ENCODE measurements around the gene NEK4.
"Not testable (repeated sequence)": the region's sequence is repeated elsewhere in the genome, so short reads cannot be mapped to it uniquely, and the experiment has no call there.

Gene NEK4

GRCh38 chr3:52696830-52697631 lies 73.7 kb downstream of the NEK4 start:
- DNase-seq (ENCODE audit: low spot score), result no peak

DNA sequence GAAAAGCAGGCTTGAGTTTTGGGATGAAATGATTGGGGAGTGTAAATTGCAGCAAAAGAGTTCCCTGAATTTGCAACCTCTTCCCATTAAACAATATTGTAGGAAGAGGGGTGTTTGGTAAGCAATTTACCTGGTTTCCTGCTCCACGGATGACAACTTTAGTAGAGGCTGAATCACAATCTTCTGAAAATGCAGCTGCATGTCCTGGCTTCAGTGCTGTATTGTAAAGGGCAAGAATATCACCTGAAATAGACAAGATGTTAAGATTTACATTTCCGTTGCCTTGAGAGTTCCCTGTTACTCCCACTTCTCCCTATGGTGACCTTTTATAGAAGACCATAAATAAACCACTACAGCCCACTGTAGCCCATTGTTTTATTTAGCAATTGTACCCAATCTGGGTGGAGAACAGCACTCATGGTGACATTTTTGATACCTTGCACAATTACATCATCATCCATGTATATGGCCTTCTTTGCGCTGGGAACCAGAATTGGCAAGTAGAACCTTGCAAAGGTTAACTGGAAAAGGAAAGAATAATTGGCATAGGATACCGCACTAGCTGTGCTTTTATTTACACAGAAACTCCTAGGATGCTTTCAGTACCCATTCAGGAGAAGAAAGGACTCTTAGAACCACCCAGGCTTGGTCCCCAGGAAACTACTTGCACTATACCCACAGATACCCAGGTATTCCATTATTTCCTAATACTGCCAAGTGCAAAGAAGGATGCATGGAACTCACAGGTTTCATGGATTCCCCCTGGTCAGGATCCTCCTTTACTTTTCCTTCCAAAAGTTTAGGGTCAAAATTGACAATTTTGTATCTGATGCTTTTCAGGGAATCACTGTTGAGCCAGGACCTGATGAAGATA lies 74.7 kb downstream of the NEK4 start:
- DNase-seq (ENCODE audit: low spot score), result no peak

- no peak for DNase-seq (ENCODE audit: low spot score)
Measured at GRCh38 chr3:52694528-52695189, 76.1 kb downstream of the NEK4 start.

GRCh38 chr3:52693071-52693470 lies 77.7 kb downstream of the NEK4 start:
- DNase-seq (ENCODE audit: low spot score), result no peak

DNA sequence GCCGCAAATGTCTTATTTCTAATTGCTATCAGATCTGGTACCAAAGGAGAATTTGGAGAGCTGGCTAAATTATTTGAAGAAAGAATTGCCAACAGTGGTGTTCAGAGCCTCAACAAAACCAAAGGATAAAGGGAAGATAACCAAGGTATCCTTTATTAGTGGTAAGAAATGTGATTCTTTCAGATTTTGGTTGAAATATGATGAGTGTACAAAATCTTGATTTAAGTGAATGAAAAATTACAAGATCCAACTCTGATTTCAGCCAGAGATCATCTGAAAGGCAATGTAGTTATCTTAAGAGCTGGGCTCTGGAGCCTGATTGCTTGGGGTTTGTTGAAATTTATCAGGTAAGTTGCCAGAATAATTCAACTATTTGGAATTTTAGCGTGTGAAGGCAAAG lies 80.2 kb downstream of the NEK4 start:
- no peak for DNase-seq (ENCODE audit: low spot score)

- DNase-seq (ENCODE audit: low spot score), result no peak
Measured at GRCh38 chr3:52689151-52689550, 81.6 kb downstream of the NEK4 start.

- DNase-seq (ENCODE audit: low spot score), result no peak
Measured at GRCh38 chr3:52688266-52688665, 82.5 kb downstream of the NEK4 start.

DNA sequence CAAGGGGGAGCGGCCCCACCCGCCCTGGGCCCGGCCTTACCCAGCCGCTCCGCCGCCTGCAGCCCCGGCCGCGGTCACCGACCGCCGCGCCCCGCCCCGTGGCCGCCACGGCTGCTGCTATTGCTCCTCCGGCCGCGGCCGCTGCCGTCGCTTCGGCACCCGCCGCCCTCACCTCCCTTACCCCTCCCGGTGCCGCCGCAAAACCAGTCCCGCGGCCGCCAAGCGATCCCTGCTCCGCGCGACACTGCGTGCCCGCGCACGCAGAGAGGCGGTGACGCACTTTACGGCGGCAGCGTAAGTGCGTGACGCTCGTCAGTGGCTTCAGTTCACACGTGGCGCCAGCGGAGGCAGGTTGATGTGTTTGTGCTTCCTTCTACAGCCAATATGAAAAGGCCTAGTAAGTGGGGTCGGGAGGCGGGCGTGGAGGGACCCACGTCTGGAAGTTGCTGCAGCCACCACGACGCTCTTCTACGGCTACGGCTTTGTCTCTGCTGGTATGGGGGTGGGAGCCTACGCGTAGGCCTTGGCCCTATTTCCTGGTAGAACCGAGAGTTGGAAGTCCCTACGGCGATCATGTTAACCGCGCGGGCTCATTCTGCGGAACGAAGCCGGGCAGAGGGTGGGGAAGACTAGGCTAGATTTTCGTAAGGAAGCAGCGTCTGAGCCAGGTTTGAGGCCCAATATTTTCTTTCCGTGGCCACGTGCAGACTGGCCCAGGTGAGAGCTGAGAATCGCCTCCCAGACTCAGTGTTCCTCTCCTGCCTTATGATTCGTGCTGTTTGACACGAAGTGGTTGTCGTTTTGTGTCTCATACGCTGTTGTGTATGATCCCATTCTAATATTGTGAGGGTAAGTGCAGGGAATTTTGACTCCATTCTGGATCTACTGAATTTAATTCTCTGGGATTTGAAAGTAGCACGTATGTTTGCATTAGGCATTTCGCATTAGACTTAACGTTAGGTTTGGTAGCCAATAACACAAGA lies 84.7 kb downstream of the NEK4 start, which contains the start of the genes GNL3 and PBRM1:
TSS of gene GNL3 (plus strand) at position 324 of the 983 bp plus-strand sequence. CDS start at position 385, 61 bp downstream.
TSS of gene PBRM1 (minus strand) at position 205 of the 983 bp plus-strand sequence.
- DNase-seq (ENCODE audit: low spot score), result peak; percentile 94

DNA sequence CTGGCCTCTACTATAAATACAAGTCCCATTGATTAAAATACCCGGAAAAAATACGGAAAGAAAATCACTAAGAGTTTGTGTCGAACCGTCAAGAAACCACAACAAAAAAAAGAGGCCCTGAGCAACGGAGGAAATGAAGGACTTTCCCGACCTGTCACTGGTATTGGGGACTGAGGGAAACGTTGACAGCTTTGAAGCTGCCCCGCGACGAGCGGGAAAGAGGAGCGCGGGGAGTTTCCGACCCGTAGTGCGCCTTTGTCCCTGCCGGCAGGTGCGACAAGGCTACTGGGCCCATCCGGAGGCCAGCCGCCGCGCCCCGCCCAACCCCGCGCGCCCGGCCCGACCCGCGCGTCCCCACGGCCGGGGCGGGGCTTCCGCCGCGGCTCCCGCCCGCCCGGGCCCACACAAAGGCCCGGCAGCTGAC lies 85.4 kb downstream of the NEK4 start:
- peak; percentile 84 for DNase-seq (ENCODE audit: low spot score)

- no peak for DNase-seq (ENCODE audit: low spot score)
Measured at GRCh38 chr3:52684184-52684583, 86.6 kb downstream of the NEK4 start.

DNA sequence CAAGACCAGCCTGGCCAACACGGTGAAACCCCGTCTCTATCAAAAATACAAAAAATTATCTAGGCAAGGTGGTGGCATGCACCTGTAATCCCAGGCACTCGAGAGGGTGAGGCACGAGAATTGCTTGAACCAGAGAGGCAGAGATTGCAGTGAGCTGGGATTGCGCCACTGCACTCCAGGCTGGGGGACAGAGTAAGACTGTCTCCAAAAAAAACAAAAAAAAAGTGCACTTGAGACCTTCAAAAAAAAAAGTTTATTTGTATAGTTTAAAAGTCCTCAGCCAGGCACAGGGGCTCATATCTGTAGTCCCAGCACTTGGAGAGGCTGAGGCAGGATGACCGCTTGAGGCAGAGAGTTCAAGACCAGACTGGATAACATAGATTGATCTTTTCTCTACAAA lies 87.1 kb downstream of the NEK4 start:
- no peak for DNase-seq (ENCODE audit: low spot score)

- DNase-seq (ENCODE audit: low spot score), result peak; percentile 55
Measured at GRCh38 chr3:52682016-52682415, 88.7 kb downstream of the NEK4 start.

DNA sequence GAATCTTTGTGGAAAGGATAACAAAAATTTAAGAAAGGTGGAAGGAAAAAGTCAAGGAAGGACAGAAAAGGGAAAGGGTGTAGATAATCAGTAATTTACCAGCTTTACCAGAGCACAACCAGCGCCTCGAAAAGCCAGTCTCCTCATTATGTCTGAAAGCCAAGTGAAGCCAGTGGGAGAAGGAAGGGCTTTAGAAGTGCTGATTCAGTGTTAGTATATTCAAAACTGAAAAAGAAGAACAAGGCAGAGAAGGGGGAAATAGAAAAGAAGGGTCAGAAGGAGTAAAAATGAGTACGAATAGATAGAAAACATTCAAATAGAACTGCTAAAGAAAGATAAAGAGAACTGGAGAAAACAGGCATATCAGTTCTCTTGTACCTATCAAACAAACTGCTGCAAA lies 89.1 kb downstream of the NEK4 start:
- no peak for DNase-seq (ENCODE audit: low spot score)

- DNase-seq (ENCODE audit: low spot score), result no peak
Measured at GRCh38 chr3:52679811-52680210, 90.9 kb downstream of the NEK4 start.

DNA sequence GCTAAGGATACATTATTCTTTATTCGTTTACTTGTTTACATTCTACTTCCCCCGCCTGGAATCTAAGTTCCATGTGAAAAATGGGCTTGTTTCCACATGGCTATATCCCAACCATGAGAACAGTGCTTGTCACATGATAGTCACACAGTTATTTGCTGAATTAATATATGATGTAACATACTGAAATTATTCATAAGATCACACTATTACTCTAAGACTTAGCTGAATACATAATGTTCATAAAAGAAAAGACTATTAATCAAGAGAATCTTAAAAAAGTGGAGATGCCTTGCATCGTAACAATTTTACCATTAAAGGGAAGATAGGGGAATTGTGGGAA lies 91.6 kb downstream of the NEK4 start:
- no peak for DNase-seq (ENCODE audit: low spot score)

- no peak for DNase-seq (ENCODE audit: low spot score)
Measured at GRCh38 chr3:52678265-52679198, 92.2 kb downstream of the NEK4 start.

GRCh38 chr3:52676201-52676600 lies 94.5 kb downstream of the NEK4 start:
- DNase-seq (ENCODE audit: low spot score), result not testable (repeated sequence)

DNA sequence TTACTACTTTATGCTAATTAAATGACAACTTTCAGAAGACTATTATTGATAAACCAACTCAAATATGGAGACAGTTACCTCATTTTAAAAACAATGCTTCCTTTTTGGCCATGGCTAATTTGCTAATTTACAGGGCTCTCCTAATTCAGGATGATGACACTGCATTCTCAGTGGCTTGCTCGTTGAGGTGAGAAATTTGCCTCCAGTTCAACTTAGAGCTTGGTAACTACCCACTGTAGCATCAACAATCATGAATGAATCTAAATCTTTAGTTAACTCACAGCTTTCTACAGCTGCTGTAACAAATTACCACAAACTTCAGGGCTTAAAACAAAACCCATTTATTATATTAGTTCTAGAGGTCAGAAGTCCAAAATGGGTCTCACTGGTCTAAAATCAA lies 99.1 kb downstream of the NEK4 start:
- no peak for DNase-seq (ENCODE audit: low spot score)

DNA sequence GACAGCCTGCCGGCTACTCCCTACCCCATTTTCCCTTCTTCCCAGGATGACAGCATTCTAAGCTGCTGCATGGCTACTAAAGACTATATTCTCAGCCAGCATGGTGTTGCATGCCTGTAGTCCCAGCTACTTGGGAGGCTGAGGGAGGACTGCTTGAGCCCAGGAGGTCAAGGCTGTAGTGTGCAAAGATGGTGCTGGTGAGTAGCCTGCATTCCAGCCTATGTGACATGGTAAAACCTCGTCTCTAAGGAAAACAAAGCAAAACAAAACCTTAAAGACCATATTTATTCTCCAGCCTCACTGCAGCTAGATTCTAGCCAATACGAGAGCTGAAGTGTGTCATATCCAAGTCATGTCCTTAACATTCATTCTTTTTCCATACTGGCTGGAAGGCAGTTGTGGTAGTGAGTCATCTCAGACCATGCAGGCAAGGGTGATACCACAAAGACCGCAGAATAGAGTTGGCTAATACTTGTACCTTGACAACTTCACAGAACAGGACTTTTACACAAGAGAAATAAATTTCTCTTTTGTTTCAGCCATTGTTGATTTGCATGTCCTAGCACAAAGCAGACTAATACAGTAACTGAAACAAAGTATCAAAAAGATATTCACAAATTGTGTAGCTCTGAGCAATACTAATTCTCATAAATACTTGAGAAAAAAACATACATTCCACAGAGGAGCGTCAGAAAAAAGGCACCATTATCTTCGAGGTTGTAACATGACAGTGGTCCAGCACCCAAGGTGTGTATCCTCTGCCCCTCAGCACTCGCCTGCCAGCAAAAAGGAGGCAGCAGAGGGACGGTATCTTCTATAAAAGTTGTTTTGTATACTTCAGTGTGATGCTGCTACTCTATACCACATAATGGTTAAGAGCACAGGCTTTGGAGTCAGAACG lies 99.9 kb downstream of the NEK4 start:
- no peak for DNase-seq (ENCODE audit: low spot score)
